ENCODE results near the gene CST6. TPM values are rescaled to one million over a fixed set of nuclear protein-coding genes. Genes with fewer than 3 reads are reported as not detected.

The CST6 gene
- total and polyA plus RNA-seq, 4 donors, result not detected

- H3K4me1 ChIP-seq (ENCODE audit: control insufficient read depth in 4 of 4, insufficient read depth in 4 of 4, low read length in 3 of 4), result peaks cover 4 to 13% (median 12%) of the 10 kb centered on the region in 4 donors
- no peak for DNase-seq (ENCODE audit: low spot score)
- H3K4me3 ChIP-seq (ENCODE audit: low read depth in 1 of 3, low read length in 3 of 3), result no peak overlapping the region
- peaks cover 0 to 8% (median 3%) of the 10 kb centered on the region in 4 donors for H3K36me3 ChIP-seq (ENCODE audit: control insufficient read depth in 4 of 4, insufficient read depth in 3 of 4, low read depth in 1 of 4, low read length in 3 of 4)
- no peak overlapping the region for H3K27ac ChIP-seq (ENCODE audit: low read depth in 1 of 2, low read length in 2 of 2)
- 86% methylated on average over 4 of the region's 4 CpGs for WGBS
- no peaks in the 10 kb centered on the region for H3K9me3 ChIP-seq (ENCODE audit: control insufficient read depth in 4 of 4, low read length in 3 of 4)
- no peak overlapping the region for H3K9ac ChIP-seq (ENCODE audit: low read depth in 1 of 2, low read length in 2 of 2)
- peaks cover 0 to 5% (median 0%) of the 10 kb centered on the region in 4 donors for H3K27me3 ChIP-seq (ENCODE audit: control insufficient read depth in 4 of 4, insufficient read depth in 4 of 4, low read length in 3 of 4)
- TF ChIP-seq MAX (IDR thresholded peaks at IDR 0.05), result no peak
- no peak for TF ChIP-seq ZBTB33 (IDR thresholded peaks at IDR 0.05)
- no peak for TF ChIP-seq CTCF (IDR thresholded peaks at IDR 0.05; ENCODE audit: low read depth, low read length, missing input control)
- no peak for TF ChIP-seq FOXA2 (IDR thresholded peaks at IDR 0.05)
- TF ChIP-seq HNF4G (IDR thresholded peaks at IDR 0.05), result no peak
- TF ChIP-seq REST (IDR thresholded peaks at IDR 0.05), result no peak
- no peak for TF ChIP-seq TAF1 (conservative IDR thresholded peaks at IDR 0.05)
- TF ChIP-seq GABPA (IDR thresholded peaks at IDR 0.05 in 1 of 2, conservative IDR thresholded peaks at IDR 0.05 in 1 of 2), result no peak
- TF ChIP-seq NR2F2 (IDR thresholded peaks at IDR 0.05), result no peak
- no peak for TF ChIP-seq SP1 (IDR thresholded peaks at IDR 0.05)
- no peak for TF ChIP-seq JUND (IDR thresholded peaks at IDR 0.05)
- no peak for TF ChIP-seq FOXA1 (IDR thresholded peaks at IDR 0.05)
- TF ChIP-seq ATF3 (IDR thresholded peaks at IDR 0.05), result no peak
- TF ChIP-seq EGR1 (IDR thresholded peaks at IDR 0.05; ENCODE audit: low read depth in 2 of 2), result no peak
- TF ChIP-seq RXRA (IDR thresholded peaks at IDR 0.05), result no peak
- no peak for TF ChIP-seq RAD21 (IDR thresholded peaks at IDR 0.05)
- TF ChIP-seq HNF4A (conservative IDR thresholded peaks at IDR 0.05), result no peak
- TF ChIP-seq YY1 (IDR thresholded peaks at IDR 0.05), result no peak
These were observed 5.0 kb upstream of the CST6 start for GRCh38 chr11:66006891-66007176.

Measured in liver (tissue), 9 donors.